ENCODE data around the gene GPHN.

Gene GPHN

DNA sequence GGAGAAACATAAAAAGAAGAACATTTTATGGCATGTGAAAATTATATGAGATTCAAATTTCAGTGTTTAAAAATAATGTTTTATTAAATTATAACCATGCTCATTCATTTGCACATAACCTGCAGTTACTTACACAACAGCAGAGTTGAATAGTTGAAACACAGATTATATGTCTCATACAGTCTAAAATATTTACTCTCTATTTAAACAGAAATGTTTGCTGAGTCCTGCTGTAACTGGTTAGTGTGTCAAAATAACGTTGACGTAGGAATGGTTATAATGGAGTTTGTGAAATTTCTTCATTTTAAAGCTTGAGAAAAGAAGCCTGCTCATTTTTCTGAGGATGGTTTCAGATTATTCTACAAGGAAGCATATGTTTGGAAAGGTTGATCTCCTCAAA, 484.8 kb downstream of the GPHN start:
- H3K4me3 ChIP-seq (ENCODE audit: low read depth, low read length) = no peak overlapping the region
- H3K27me3 ChIP-seq (ENCODE audit: control insufficient read depth, insufficient read depth, low read length) = no peaks in the 10 kb centered on the region
- no peaks in the 10 kb centered on the region for H3K36me3 ChIP-seq (ENCODE audit: control insufficient read depth, insufficient read depth, low read length)
- TF ChIP-seq, protein P1, sequence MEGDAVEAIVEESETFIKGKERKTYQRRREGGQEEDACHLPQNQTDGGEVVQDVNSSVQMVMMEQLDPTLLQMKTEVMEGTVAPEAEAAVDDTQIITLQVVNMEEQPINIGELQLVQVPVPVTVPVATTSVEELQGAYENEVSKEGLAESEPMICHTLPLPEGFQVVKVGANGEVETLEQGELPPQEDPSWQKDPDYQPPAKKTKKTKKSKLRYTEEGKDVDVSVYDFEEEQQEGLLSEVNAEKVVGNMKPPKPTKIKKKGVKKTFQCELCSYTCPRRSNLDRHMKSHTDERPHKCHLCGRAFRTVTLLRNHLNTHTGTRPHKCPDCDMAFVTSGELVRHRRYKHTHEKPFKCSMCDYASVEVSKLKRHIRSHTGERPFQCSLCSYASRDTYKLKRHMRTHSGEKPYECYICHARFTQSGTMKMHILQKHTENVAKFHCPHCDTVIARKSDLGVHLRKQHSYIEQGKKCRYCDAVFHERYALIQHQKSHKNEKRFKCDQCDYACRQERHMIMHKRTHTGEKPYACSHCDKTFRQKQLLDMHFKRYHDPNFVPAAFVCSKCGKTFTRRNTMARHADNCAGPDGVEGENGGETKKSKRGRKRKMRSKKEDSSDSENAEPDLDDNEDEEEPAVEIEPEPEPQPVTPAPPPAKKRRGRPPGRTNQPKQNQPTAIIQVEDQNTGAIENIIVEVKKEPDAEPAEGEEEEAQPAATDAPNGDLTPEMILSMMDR (IDR thresholded peaks at IDR 0.05) = no peak
- H3K79me2 ChIP-seq = no peaks in the 10 kb centered on the region
- no peak overlapping the region for H2AFZ ChIP-seq
- H3K4me1 ChIP-seq = no peaks in the 10 kb centered on the region
- no peak overlapping the region for H3K4me2 ChIP-seq (ENCODE audit: low read length)
- H3K9ac ChIP-seq = no peak overlapping the region
- no peak overlapping the region for H3K27ac ChIP-seq
- H3K9me3 ChIP-seq (ENCODE audit: control insufficient read depth, low read length) = no peaks in the 10 kb centered on the region

DNA sequence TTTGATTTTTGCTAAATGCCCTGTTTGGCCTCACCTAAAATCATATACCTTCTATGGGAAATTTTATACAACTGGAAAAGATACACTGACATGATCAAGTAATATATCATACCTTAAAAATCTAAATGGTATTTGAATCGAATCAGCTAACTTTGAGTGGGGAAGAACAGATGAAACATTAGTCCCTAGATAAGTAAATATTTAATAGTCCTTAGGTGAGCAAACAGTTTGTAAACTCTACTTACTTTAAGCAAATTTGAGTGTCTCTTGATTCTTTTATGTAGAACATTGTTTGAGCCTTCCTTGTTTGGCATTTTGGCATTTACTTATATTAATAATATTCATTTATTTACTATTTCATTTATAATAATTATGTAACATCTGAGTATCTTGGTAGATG, 485.6 kb downstream of the GPHN start:
- Histone ChIP-seq H2AFZ (no peak overlapping the region), H3K9me3 (ENCODE audit: control insufficient read depth, low read length) (no peaks in the 10 kb centered on the region)
- TF ChIP-seq, protein P1 (IDR thresholded peaks at IDR 0.05) = no peak

DNA sequence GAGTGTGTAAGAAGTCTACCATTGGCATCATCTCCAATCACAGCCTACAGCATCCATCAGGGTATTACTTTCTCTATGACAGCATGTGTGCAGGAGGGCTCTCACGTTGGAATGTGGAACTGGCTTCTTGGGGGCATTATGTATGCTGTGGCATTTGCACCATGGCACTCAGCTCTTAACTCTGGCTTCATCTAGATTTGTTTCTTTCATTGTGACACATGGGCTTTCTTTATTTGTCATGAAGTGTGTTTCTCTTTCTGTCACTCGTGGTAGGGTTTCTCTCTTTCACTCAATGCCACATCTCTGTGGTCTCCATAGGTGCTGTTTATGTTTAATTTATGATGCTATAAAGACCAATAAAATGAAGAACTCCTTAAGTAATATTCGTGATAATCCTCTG, 490.1 kb downstream of the GPHN start:
- H3K9ac ChIP-seq = no peak overlapping the region
- H3K36me3 ChIP-seq (ENCODE audit: control insufficient read depth, insufficient read depth, low read length) = no peaks in the 10 kb centered on the region
- H3K9me3 ChIP-seq (ENCODE audit: control insufficient read depth, low read length) = no peaks in the 10 kb centered on the region
- H3K4me2 ChIP-seq (ENCODE audit: low read length) = no peak overlapping the region
- H3K4me1 ChIP-seq = no peaks in the 10 kb centered on the region
- no peaks in the 10 kb centered on the region for H3K79me2 ChIP-seq
- no peak overlapping the region for H2AFZ ChIP-seq
- no peak overlapping the region for H3K27ac ChIP-seq
- TF ChIP-seq, protein P1 (IDR thresholded peaks at IDR 0.05) = no peak
- no peak overlapping the region for H3K4me3 ChIP-seq (ENCODE audit: low read depth, low read length)
- H3K27me3 ChIP-seq (ENCODE audit: control insufficient read depth, insufficient read depth, low read length) = no peaks in the 10 kb centered on the region

More for the DNA sequence above, 485.6 kb downstream of the GPHN start:
- no peak overlapping the region for H3K4me2 ChIP-seq (ENCODE audit: low read length)
- H3K4me1 ChIP-seq = no peaks in the 10 kb centered on the region
- no peak overlapping the region for H3K9ac ChIP-seq
- no peaks in the 10 kb centered on the region for H3K36me3 ChIP-seq (ENCODE audit: control insufficient read depth, insufficient read depth, low read length)
- no peak overlapping the region for H3K27ac ChIP-seq
- no peaks in the 10 kb centered on the region for H3K27me3 ChIP-seq (ENCODE audit: control insufficient read depth, insufficient read depth, low read length)
- no peak overlapping the region for H3K4me3 ChIP-seq (ENCODE audit: low read depth, low read length)
- no peaks in the 10 kb centered on the region for H3K79me2 ChIP-seq

GRCh38 chr14:66999978-67000377, 492.0 kb downstream of the GPHN start:
- Histone ChIP-seq H3K4me3 (ENCODE audit: low read depth, low read length) (no peak overlapping the region), H3K36me3 (ENCODE audit: control insufficient read depth, insufficient read depth, low read length) (no peaks in the 10 kb centered on the region), H3K27ac (no peak overlapping the region), H3K4me2 (ENCODE audit: low read length) (no peak overlapping the region), H3K9ac (no peak overlapping the region), H3K4me1 (peaks cover 8% of the 10 kb centered on the region), H2AFZ (no peak overlapping the region), H3K79me2 (no peaks in the 10 kb centered on the region), H3K9me3 (ENCODE audit: control insufficient read depth, low read length) (no peaks in the 10 kb centered on the region), H3K27me3 (ENCODE audit: control insufficient read depth, insufficient read depth, low read length) (no peaks in the 10 kb centered on the region)
- TF ChIP-seq, protein P1 (IDR thresholded peaks at IDR 0.05) = no peak

DNA sequence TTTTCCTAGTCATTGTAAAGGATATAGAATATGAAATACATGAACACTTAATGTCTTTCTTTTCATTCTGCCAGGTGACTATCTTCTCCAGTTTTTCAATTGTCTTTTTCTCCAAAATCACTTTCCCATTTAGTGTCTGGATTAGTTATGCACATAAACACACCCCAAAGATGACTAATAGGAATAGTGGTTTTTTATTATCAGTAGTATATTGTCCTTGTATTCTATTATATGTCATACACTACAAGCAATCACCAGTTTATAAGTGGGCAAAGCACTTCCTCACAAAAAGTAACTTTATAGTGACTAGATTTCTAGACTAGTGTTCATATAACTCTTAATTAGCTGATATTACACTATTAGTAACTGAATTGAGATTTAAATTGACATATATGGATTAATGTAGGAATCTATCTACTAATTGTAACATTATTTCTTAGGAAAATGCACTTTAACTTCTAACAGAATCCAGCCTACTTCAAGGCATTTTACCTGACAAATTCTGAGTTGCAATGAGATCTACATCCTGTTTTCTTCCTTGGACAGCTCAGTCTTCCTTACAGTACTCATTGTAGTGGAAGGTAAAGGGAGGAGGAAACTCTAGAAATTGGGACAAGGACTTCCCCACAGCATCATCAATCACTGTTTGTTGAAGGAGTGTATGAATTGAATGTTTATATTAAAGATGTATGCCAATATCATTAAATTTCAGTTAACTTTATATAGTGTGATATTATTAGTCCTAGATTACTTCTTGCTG, 495.2 kb downstream of the GPHN start:
- H3K4me2 ChIP-seq (ENCODE audit: low read length) = no peak overlapping the region
- no peak overlapping the region for H2AFZ ChIP-seq

More for the DNA sequence above, 495.2 kb downstream of the GPHN start:
- Histone ChIP-seq H3K79me2 (no peaks in the 10 kb centered on the region), H3K9me3 (ENCODE audit: control insufficient read depth, low read length) (no peaks in the 10 kb centered on the region), H3K27me3 (ENCODE audit: control insufficient read depth, insufficient read depth, low read length) (no peaks in the 10 kb centered on the region), H3K4me1 (peaks cover 8% of the 10 kb centered on the region), H3K4me3 (ENCODE audit: low read depth, low read length) (no peak overlapping the region), H3K27ac (no peak overlapping the region), H3K36me3 (ENCODE audit: control insufficient read depth, insufficient read depth, low read length) (no peaks in the 10 kb centered on the region), H3K9ac (no peak overlapping the region)
- TF ChIP-seq, protein P1 (IDR thresholded peaks at IDR 0.05) = no peak
